HepG2 (cell line): ENCODE data around the gene TAT. TPM values are rescaled to one million over a fixed set of nuclear protein-coding genes. Genes with fewer than 3 reads are reported as not detected.
A peak's percentile ranks its signal among the peaks of the same experiment; 100 is the strongest.

ENCODE experiments used
- BORCS8-MEF2B ChIP-seq: sonication (generic); formaldehyde crosslinking; IDR thresholded peaks from 2 replicates; pipeline ENCODE4 v1.8.0; 2022; ENCODE audit warnings: mild to moderate bottlenecking, missing genetic modification reagents
- DNMT3B ChIP-seq: conservative IDR thresholded peaks from 2 replicates; pipeline ENCODE4 v1.6.1; 2016; ENCODE audit warnings: missing biosample characterization, control low read depth
- EHMT2 ChIP-seq: fragments of 200-600 bp; sonication (generic); IDR thresholded peaks from 2 replicates; pipeline ENCODE4 v1.7.0; 2017; ENCODE audit warnings: antibody characterized with exemption, low read depth, low read length, borderline replicate concordance
- HOXA5 ChIP-seq: sonication (generic); formaldehyde crosslinking; IDR thresholded peaks from 2 replicates; pipeline ENCODE4 v1.4.0; 2020; ENCODE audit warnings: missing genetic modification reagents
- KAT7 ChIP-seq: IDR thresholded peaks from 2 replicates; pipeline ENCODE4 v1.6.1; 2018; ENCODE audit warnings: borderline replicate concordance, missing compliant biosample characterization
- NFYB ChIP-seq: sonication (generic); formaldehyde crosslinking; IDR thresholded peaks from 2 replicates; pipeline ENCODE4 v1.4.0; 2020; ENCODE audit warnings: missing genetic modification reagents
- NR2C2 ChIP-seq: sonication (generic); formaldehyde crosslinking; IDR thresholded peaks from 2 replicates; pipeline ENCODE4 v1.4.0; 2020; ENCODE audit warnings: missing genetic modification reagents, mild to moderate bottlenecking, moderate library complexity, borderline replicate concordance
- PCBP2 ChIP-seq: fragments of 200-400 bp; formaldehyde crosslinking; optimal IDR thresholded peaks from 2 replicates; pipeline ENCODE3; 2018; ENCODE audit warnings: low read length, low read depth; ENCODE audit not compliant: poor library complexity, severe bottlenecking
- PHB2 ChIP-seq: fragments of 450-650 bp; IDR thresholded peaks from 2 replicates; pipeline ENCODE4 v1.6.1; 2018; ENCODE audit not compliant: partially characterized antibody
- RAD21 ChIP-seq: fragments of 450-650 bp; formaldehyde crosslinking; IDR thresholded peaks from 2 replicates; pipeline ENCODE4 v1.5.0; 2020; ENCODE audit warnings: mild to moderate bottlenecking
- SRF ChIP-seq: IDR thresholded peaks from 2 replicates; pipeline ENCODE4 v1.6.1; 2011; ENCODE audit warnings: mild to moderate bottlenecking, low read depth, low read length, moderate library complexity
- ZNF160 ChIP-seq: sonication (generic); formaldehyde crosslinking; IDR thresholded peaks from 2 replicates; pipeline ENCODE4 v1.8.0; 2022; ENCODE audit warnings: mild to moderate bottlenecking, inconsistent platforms, missing genetic modification reagents
- ZNF205 ChIP-seq: IDR thresholded peaks from 2 replicates; pipeline ENCODE4 v1.6.1; 2018; ENCODE audit warnings: missing biosample characterization, missing genetic modification reagents
- ZNF207 ChIP-seq: fragments of 450-650 bp; IDR thresholded peaks from 2 replicates; pipeline ENCODE4 v1.6.1; 2016; ENCODE audit warnings: antibody characterized with exemption, borderline replicate concordance
- ZNF775 ChIP-seq: sonication (generic); formaldehyde crosslinking; IDR thresholded peaks from 2 replicates; pipeline ENCODE4 v1.4.0; 2020; ENCODE audit warnings: missing genetic modification reagents, mild to moderate bottlenecking, moderate library complexity, borderline replicate concordance
- ZSCAN25 ChIP-seq: sonication (generic); formaldehyde crosslinking; IDR thresholded peaks from 2 replicates; pipeline ENCODE4 v1.8.0; 2022; ENCODE audit warnings: mild to moderate bottlenecking, missing genetic modification reagents
- polyA plus RNA-seq, 8 experiments: library from polyadenylated mRNA; depleted of rRNA in 3 of 8; stranded (reverse) in 7 of 8; unstranded in 1 of 8; fragments of >200 nt; fragmentation: Illumina TruSeq in 4 of 8; extraction: Trizol in 4 of 8; gene quantifications; 2 replicates each; pipeline versions ENCODE4 v1.2.1 to v1.2.3, GENCODE V29; 2011 to 2016; ENCODE audit warnings: low read depth in 4 of 8, missing spikeins in 1 of 8, mixed read lengths in 1 of 8; ENCODE audit not compliant: insufficient read depth in 1 of 8
- total RNA-seq, 5 experiments: library from RNA; depleted of rRNA; stranded (reverse); fragments of >200 nt; fragmentation: Illumina TruSeq; extraction: Trizol; gene quantifications; 2 replicates each; pipeline ENCODE4 v1.2.3, GENCODE V29; 2016; ENCODE audit warnings: low read depth in 1 of 5
- TF ChIP-seq, protein P1 (sequence below): sonication (generic); formaldehyde crosslinking; IDR thresholded peaks from 2 replicates; pipeline ENCODE4 v1.4.0; 2020; ENCODE audit warnings: missing genetic modification reagents
- TF ChIP-seq, protein P2 (sequence below): sonication (generic); formaldehyde crosslinking; IDR thresholded peaks from 2 replicates; pipeline ENCODE4 v1.4.0; 2020; ENCODE audit warnings: missing genetic modification reagents

TAT gene
- total and polyA plus RNA-seq, 2 of the 13 experiments (the other 11 are each of a cell fraction or from before 2014, with no cell fraction given) = 1.6 to 5.8 TPM

DNA sequence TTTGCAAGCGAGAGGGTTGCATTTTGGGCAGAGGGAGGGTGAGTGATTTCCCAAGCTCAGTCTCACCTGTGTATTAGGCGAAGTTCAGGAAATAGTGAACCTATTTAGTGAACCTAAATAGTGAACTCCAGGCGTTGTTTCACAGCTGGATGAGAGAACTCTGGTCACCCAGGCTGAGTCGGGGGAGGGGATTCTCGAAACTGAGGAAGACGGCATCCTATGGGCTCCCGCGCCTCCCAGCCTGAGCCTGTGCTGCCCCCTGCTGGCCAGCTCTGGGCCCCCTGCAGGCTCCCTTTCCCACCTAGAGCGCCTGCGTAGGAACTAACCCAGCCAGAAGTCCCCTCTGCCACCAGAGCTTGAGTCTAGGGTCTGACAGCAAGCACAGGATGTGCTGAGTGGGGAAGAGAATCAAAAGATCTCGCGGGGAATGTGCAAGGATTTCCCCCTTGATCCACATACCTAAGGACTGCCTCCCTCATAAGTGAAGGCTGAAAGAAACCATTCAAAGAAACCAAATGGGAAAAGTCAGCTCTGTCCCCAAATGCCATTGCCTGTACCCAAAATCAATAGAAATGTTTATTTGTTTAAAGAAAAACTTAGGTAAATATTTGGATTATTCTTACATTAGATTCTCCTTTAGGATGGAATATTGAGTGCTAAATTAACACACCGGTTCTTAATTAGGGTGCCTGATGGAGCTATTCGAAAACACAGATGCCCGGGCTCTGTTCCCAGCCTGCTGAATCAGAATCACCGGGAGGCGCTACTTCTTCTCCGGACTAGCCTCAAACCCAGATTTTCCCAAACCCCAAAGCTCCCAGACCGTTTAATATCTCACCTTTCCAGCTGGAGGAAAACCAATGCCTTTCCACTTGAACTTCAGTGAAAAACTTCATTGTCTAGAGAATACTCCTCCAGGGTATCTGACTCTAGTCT lies 34.3 kb upstream of the TAT start (continued):
- TF ChIP-seq, protein P1, sequence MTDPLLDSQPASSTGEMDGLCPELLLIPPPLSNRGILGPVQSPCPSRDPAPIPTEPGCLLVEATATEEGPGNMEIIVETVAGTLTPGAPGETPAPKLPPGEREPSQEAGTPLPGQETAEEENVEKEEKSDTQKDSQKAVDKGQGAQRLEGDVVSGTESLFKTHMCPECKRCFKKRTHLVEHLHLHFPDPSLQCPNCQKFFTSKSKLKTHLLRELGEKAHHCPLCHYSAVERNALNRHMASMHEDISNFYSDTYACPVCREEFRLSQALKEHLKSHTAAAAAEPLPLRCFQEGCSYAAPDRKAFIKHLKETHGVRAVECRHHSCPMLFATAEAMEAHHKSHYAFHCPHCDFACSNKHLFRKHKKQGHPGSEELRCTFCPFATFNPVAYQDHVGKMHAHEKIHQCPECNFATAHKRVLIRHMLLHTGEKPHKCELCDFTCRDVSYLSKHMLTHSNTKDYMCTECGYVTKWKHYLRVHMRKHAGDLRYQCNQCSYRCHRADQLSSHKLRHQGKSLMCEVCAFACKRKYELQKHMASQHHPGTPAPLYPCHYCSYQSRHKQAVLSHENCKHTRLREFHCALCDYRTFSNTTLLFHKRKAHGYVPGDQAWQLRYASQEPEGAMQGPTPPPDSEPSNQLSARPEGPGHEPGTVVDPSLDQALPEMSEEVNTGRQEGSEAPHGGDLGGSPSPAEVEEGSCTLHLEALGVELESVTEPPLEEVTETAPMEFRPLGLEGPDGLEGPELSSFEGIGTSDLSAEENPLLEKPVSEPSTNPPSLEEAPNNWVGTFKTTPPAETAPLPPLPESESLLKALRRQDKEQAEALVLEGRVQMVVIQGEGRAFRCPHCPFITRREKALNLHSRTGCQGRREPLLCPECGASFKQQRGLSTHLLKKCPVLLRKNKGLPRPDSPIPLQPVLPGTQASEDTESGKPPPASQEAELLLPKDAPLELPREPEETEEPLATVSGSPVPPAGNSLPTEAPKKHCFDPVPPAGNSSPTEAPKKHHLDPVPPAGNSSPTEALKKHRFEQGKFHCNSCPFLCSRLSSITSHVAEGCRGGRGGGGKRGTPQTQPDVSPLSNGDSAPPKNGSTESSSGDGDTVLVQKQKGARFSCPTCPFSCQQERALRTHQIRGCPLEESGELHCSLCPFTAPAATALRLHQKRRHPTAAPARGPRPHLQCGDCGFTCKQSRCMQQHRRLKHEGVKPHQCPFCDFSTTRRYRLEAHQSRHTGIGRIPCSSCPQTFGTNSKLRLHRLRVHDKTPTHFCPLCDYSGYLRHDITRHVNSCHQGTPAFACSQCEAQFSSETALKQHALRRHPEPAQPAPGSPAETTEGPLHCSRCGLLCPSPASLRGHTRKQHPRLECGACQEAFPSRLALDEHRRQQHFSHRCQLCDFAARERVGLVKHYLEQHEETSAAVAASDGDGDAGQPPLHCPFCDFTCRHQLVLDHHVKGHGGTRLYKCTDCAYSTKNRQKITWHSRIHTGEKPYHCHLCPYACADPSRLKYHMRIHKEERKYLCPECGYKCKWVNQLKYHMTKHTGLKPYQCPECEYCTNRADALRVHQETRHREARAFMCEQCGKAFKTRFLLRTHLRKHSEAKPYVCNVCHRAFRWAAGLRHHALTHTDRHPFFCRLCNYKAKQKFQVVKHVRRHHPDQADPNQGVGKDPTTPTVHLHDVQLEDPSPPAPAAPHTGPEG (CRISPR knock-in tag) = peak; percentile 56; the same call in 1 of the 2 replicates
- no peak for TF ChIP-seq ZNF207
- TF ChIP-seq SRF = no peak
- TF ChIP-seq HOXA5 (CRISPR knock-in tag) = peak; percentile 88; the same call in 1 of the 2 replicates
- TF ChIP-seq ZNF205 = no peak
- TF ChIP-seq, protein P2, sequence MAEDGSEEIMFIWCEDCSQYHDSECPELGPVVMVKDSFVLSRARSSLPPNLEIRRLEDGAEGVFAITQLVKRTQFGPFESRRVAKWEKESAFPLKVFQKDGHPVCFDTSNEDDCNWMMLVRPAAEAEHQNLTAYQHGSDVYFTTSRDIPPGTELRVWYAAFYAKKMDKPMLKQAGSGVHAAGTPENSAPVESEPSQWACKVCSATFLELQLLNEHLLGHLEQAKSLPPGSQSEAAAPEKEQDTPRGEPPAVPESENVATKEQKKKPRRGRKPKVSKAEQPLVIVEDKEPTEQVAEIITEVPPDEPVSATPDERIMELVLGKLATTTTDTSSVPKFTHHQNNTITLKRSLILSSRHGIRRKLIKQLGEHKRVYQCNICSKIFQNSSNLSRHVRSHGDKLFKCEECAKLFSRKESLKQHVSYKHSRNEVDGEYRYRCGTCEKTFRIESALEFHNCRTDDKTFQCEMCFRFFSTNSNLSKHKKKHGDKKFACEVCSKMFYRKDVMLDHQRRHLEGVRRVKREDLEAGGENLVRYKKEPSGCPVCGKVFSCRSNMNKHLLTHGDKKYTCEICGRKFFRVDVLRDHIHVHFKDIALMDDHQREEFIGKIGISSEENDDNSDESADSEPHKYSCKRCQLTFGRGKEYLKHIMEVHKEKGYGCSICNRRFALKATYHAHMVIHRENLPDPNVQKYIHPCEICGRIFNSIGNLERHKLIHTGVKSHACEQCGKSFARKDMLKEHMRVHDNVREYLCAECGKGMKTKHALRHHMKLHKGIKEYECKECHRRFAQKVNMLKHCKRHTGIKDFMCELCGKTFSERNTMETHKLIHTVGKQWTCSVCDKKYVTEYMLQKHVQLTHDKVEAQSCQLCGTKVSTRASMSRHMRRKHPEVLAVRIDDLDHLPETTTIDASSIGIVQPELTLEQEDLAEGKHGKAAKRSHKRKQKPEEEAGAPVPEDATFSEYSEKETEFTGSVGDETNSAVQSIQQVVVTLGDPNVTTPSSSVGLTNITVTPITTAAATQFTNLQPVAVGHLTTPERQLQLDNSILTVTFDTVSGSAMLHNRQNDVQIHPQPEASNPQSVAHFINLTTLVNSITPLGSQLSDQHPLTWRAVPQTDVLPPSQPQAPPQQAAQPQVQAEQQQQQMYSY (CRISPR knock-in tag) = no peak
- no peak for TF ChIP-seq PHB2
- TF ChIP-seq ZSCAN25 (CRISPR knock-in tag) = no peak
- TF ChIP-seq RAD21 (CRISPR knock-in tag) = peak; percentile 100
- TF ChIP-seq PCBP2 = no peak
- no peak for TF ChIP-seq EHMT2
- no peak for TF ChIP-seq DNMT3B (CRISPR knock-in tag)
- no peak for TF ChIP-seq ZNF160 (CRISPR knock-in tag)
- no peak for TF ChIP-seq NR2C2 (CRISPR knock-in tag)
- no peak for TF ChIP-seq ZNF775 (CRISPR knock-in tag)
- TF ChIP-seq BORCS8-MEF2B (CRISPR knock-in tag) = peak; percentile 49; the same call in 1 of the 2 replicates
- TF ChIP-seq NFYB (CRISPR knock-in tag) = no peak
- peak; percentile 82; the same call in 1 of the 2 replicates for TF ChIP-seq KAT7 (CRISPR knock-in tag)
